Osteoblast (primary cell): Measurements from ENCODE around the gene PRKN. TPM values are rescaled to one million over a fixed set of nuclear protein-coding genes. Genes with fewer than 3 reads are reported as not detected.

Experiments
- DNase-seq: peaks from one replicate; pipeline ENCODE4 v3.0.0; 2011; ENCODE audit warnings: low spot score, mixed read lengths; ENCODE audit not compliant: insufficient read length; ENCODE audit errors: missing footprints
- H2AFZ ChIP-seq: 2 replicates; pipeline ENCODE4 v1.6.0; 2011; ENCODE audit warnings: mild to moderate bottlenecking, low read length
- H3K27ac ChIP-seq: 2 replicates; pipeline ENCODE4 v1.5.1; 2011; ENCODE audit warnings: mild to moderate bottlenecking, low read depth, low read length, moderate library complexity
- H3K27me3 ChIP-seq: 2 replicates; pipeline ENCODE4 v1.6.0; 2012; ENCODE audit warnings: mild to moderate bottlenecking, control low read depth, inconsistent platforms, low read length, moderate library complexity; ENCODE audit not compliant: insufficient read depth
- H3K36me3 ChIP-seq: 2 replicates; pipeline ENCODE4 v1.5.1; 2011; ENCODE audit warnings: mild to moderate bottlenecking, low read length, control low read depth, moderate library complexity; ENCODE audit not compliant: insufficient read depth
- H3K4me1 ChIP-seq: 2 replicates; pipeline ENCODE4 v1.5.1; 2011; ENCODE audit warnings: mild to moderate bottlenecking, low read length, control low read depth, moderate library complexity; ENCODE audit not compliant: insufficient read depth
- H3K4me2 ChIP-seq: 2 replicates; pipeline ENCODE4 v1.6.0; 2011; ENCODE audit warnings: mild to moderate bottlenecking, low read length; ENCODE audit not compliant: insufficient read depth
- H3K4me3 ChIP-seq: fragments of 200-600 bp; sonication (generic); 3 replicates; pipeline ENCODE4 v1.5.1; 2012; ENCODE audit warnings: mild to moderate bottlenecking, low read length, inconsistent platforms; ENCODE audit not compliant: insufficient read depth
- H3K79me2 ChIP-seq: 2 replicates; pipeline ENCODE4 v1.6.0; 2012; ENCODE audit warnings: mild to moderate bottlenecking, low read length, control low read depth, inconsistent platforms; ENCODE audit not compliant: insufficient read depth
- H3K9me3 ChIP-seq: 2 replicates; pipeline ENCODE4 v1.5.1; 2011; ENCODE audit warnings: low read depth, low read length, control low read depth
- H4K20me1 ChIP-seq: 2 replicates; pipeline ENCODE4 v1.6.0; 2012; ENCODE audit warnings: mild to moderate bottlenecking, low read length, control low read depth; ENCODE audit not compliant: insufficient read depth
- total RNA-seq: library from RNA; depleted of rRNA; stranded (reverse); fragments of >200 nt; gene quantifications from 2 replicates; pipeline ENCODE4 v1.2.3, GENCODE V29; 2012
- TF ChIP-seq, protein P1 (sequence below): IDR thresholded peaks from 2 replicates; pipeline ENCODE4 v1.5.1; 2011; ENCODE audit warnings: mild to moderate bottlenecking, low read depth, low read length, moderate library complexity; ENCODE audit errors: extremely low read depth

Gene PRKN
- total RNA-seq, 1 donor, result 2.9 TPM

GRCh38 chr6:161545741-161546140, 1181.8 kb downstream of the PRKN start:
- TF ChIP-seq, protein P1, sequence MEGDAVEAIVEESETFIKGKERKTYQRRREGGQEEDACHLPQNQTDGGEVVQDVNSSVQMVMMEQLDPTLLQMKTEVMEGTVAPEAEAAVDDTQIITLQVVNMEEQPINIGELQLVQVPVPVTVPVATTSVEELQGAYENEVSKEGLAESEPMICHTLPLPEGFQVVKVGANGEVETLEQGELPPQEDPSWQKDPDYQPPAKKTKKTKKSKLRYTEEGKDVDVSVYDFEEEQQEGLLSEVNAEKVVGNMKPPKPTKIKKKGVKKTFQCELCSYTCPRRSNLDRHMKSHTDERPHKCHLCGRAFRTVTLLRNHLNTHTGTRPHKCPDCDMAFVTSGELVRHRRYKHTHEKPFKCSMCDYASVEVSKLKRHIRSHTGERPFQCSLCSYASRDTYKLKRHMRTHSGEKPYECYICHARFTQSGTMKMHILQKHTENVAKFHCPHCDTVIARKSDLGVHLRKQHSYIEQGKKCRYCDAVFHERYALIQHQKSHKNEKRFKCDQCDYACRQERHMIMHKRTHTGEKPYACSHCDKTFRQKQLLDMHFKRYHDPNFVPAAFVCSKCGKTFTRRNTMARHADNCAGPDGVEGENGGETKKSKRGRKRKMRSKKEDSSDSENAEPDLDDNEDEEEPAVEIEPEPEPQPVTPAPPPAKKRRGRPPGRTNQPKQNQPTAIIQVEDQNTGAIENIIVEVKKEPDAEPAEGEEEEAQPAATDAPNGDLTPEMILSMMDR, result no peak
- Histone ChIP-seq H3K36me3 (no peaks in the 10 kb centered on the region), H3K4me2 (no peak overlapping the region), H3K27ac (no peak overlapping the region), H2AFZ (no peak overlapping the region), H3K4me3 (no peak overlapping the region), H3K9me3 (no peaks in the 10 kb centered on the region), H4K20me1 (no peaks in the 10 kb centered on the region), H3K27me3 (no peaks in the 10 kb centered on the region), H3K4me1 (no peaks in the 10 kb centered on the region), H3K79me2 (no peaks in the 10 kb centered on the region)
- no peak for DNase-seq

- no peaks in the 10 kb centered on the region for H3K9me3 ChIP-seq
- H3K4me2 ChIP-seq, result no peak overlapping the region
- H3K36me3 ChIP-seq, result no peaks in the 10 kb centered on the region
- TF ChIP-seq, protein P1, result no peak
- no peaks in the 10 kb centered on the region for H3K27me3 ChIP-seq
- no peaks in the 10 kb centered on the region for H4K20me1 ChIP-seq
- H3K4me3 ChIP-seq, result no peak overlapping the region
- DNase-seq, result no peak
- H2AFZ ChIP-seq, result no peak overlapping the region
- H3K27ac ChIP-seq, result no peak overlapping the region
- no peaks in the 10 kb centered on the region for H3K79me2 ChIP-seq
- H3K4me1 ChIP-seq, result no peaks in the 10 kb centered on the region
Observed at GRCh38 chr6:161544801-161545480, 1182.6 kb downstream of the PRKN start.

- Histone ChIP-seq H4K20me1 (no peaks in the 10 kb centered on the region), H3K27me3 (no peaks in the 10 kb centered on the region), H3K27ac (no peak overlapping the region), H3K9me3 (no peaks in the 10 kb centered on the region), H2AFZ (no peak overlapping the region), H3K4me3 (no peak overlapping the region), H3K79me2 (no peaks in the 10 kb centered on the region), H3K4me1 (no peaks in the 10 kb centered on the region), H3K4me2 (no peak overlapping the region), H3K36me3 (no peaks in the 10 kb centered on the region)
- TF ChIP-seq, protein P1, result no peak
- DNase-seq, result no peak
Observed at GRCh38 chr6:161543684-161544309, 1183.8 kb downstream of the PRKN start.

GRCh38 chr6:161542346-161542980, 1185.1 kb downstream of the PRKN start:
- Histone ChIP-seq H3K4me2 (no peak overlapping the region), H4K20me1 (no peaks in the 10 kb centered on the region), H3K27me3 (no peaks in the 10 kb centered on the region), H3K79me2 (no peaks in the 10 kb centered on the region), H3K36me3 (no peaks in the 10 kb centered on the region), H3K4me1 (no peaks in the 10 kb centered on the region), H2AFZ (no peak overlapping the region), H3K4me3 (no peak overlapping the region), H3K27ac (no peak overlapping the region), H3K9me3 (no peaks in the 10 kb centered on the region)
- no peak for DNase-seq
- TF ChIP-seq, protein P1, result no peak
